ENCODE data around the gene HARBI1. TPM values are rescaled to one million over a fixed set of nuclear protein-coding genes. Genes with fewer than 3 reads are reported as not detected.
A peak's percentile ranks its signal among the peaks of the same experiment; 100 is the strongest.

HARBI1 gene, protein sequence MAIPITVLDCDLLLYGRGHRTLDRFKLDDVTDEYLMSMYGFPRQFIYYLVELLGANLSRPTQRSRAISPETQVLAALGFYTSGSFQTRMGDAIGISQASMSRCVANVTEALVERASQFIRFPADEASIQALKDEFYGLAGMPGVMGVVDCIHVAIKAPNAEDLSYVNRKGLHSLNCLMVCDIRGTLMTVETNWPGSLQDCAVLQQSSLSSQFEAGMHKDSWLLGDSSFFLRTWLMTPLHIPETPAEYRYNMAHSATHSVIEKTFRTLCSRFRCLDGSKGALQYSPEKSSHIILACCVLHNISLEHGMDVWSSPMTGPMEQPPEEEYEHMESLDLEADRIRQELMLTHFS
- 4.6 and 5.3 TPM in 2 replicates for total RNA-seq (ENCODE audit: low replicate concordance)

DNA sequence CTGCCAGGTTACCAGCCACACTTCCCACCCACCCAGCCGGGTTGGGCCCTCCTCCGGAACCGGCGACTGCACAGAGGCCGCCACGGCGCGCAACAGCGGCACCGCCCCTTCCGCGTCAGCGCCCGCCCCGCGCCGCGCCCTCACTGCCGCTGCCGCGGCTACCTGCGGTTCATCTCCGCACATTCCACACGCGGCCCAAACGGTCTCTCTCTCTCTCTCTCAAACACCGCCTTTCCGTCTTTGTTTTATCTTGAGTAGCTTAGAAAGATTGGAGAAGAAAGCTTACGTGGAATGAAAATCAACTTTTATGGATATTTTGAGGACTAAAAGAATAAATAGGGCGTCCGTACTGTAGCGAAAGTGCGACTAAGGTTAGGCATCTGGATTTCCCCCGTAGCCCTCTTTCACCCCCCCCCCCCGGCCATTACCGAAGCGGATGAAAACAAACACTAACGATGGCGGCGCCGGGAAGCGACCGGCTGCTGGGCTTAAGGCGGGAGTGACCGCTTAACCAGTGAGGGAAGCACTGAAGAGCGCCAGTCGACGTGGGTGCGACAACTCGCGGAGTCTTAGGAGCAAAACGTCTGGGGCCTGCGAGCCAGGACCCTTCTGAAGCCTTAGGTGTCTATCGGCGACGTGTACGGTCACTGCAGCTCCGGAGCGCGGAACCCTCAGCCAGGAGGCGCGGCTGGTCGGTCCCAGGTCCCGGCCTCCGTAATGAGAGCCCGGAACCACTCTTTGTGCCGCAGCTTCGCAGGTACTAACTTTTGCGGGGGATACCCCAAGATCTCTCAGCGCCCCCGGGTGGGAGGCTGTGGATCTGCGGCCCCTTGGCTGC is at the start of gene HARBI1, which contains the start of gene ATG13:
Gene HARBI1 (minus strand): TSS at position 94 of the 838 bp plus-strand sequence. CDS start 990 bp downstream, outside the sequence.
Gene ATG13 (plus strand): TSS at position 420 of the 838 bp plus-strand sequence. CDS start 26,739 bp downstream, outside the sequence.
- no peak for TF ChIP-seq EZH2phosphoT487 (IDR thresholded peaks at IDR 0.05)
- TF ChIP-seq EZH2 (IDR thresholded peaks at IDR 0.05), result peak; percentile 44
- TF ChIP-seq, protein P1, sequence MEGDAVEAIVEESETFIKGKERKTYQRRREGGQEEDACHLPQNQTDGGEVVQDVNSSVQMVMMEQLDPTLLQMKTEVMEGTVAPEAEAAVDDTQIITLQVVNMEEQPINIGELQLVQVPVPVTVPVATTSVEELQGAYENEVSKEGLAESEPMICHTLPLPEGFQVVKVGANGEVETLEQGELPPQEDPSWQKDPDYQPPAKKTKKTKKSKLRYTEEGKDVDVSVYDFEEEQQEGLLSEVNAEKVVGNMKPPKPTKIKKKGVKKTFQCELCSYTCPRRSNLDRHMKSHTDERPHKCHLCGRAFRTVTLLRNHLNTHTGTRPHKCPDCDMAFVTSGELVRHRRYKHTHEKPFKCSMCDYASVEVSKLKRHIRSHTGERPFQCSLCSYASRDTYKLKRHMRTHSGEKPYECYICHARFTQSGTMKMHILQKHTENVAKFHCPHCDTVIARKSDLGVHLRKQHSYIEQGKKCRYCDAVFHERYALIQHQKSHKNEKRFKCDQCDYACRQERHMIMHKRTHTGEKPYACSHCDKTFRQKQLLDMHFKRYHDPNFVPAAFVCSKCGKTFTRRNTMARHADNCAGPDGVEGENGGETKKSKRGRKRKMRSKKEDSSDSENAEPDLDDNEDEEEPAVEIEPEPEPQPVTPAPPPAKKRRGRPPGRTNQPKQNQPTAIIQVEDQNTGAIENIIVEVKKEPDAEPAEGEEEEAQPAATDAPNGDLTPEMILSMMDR (IDR thresholded peaks at IDR 0.05), result peak; percentile 76
- H3K4me3 ChIP-seq, result peak within 1 kb of the TSS; percentile 92
- H3K27me3 Mint-ChIP-seq (ENCODE audit: insufficient read depth, low read depth), result peaks cover 5% of the 10 kb centered on the region
- H4K20me1 ChIP-seq (ENCODE audit: low read depth), result no peaks in the 10 kb centered on the region
- peak within 1 kb of the TSS; percentile 98 for H3K4me3 Mint-ChIP-seq
- peaks cover 51% of the 10 kb centered on the region for H3K79me2 ChIP-seq (ENCODE audit: low read depth)
- peaks cover 13% of the 10 kb centered on the region for H3F3A ChIP-seq (ENCODE audit: low read depth)
- peak within 1 kb of the TSS; percentile 94 for H2AFZ ChIP-seq (replicated peaks)
- DNase-seq (ENCODE audit: low spot score), result peak; percentile 95
- no peaks in the 10 kb centered on the region for H3K9me3 Mint-ChIP-seq
- H3K36me3 ChIP-seq, result no peaks in the 10 kb centered on the region
- peak within 1 kb of the TSS; percentile 88 for H3K4me2 ChIP-seq
- no peaks in the 10 kb centered on the region for H3K27me3 ChIP-seq
- H3K36me3 Mint-ChIP-seq, result peaks cover under 1% of the 10 kb centered on the region
- H3K27ac Mint-ChIP-seq, result peak within 1 kb of the TSS; percentile 100
- H3K9ac ChIP-seq, result peak within 1 kb of the TSS; percentile 99
- peaks cover 11% of the 10 kb centered on the region for H3K4me1 ChIP-seq
- no peaks in the 10 kb centered on the region for H3K9me3 ChIP-seq (ENCODE audit: low read depth)
- peaks cover 26% of the 10 kb centered on the region for H3K4me1 Mint-ChIP-seq
- peak within 1 kb of the TSS; percentile 98 for H3K27ac ChIP-seq

DNA sequence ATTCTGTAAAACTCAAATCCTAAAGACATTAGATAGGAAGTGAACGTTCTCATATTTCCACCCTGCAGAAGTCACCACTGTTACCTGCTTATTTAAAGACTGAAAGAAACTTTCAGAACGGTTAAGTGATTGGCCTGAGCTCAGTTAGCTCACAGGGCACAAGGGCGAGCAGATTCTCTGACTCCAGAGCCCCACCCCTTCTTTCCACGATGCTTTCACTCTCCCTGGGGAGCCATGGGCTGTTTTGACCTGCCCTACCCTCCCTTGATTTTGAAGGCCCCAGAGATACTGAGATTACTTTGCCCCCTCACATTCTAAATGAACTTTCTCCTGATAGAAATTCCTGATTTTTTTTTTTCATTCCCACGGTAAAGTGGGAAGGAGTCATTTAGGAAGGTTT is 49.5 kb upstream of the HARBI1 start:
- Histone ChIP-seq H3K9me3 (ENCODE audit: low read depth) (no peaks in the 10 kb centered on the region), H4K20me1 (ENCODE audit: low read depth) (no peaks in the 10 kb centered on the region), H3K27me3 (no peaks in the 10 kb centered on the region), H2AFZ (replicated peaks) (no peak overlapping the region), H3K79me2 (ENCODE audit: low read depth) (no peaks in the 10 kb centered on the region), H3K27ac (no peak overlapping the region), H3K9ac (no peak overlapping the region), H3K36me3 (no peaks in the 10 kb centered on the region), H3K4me3 (no peak overlapping the region), H3K4me2 (no peak overlapping the region), H3K4me1 (no peaks in the 10 kb centered on the region), H3F3A (ENCODE audit: low read depth) (no peaks in the 10 kb centered on the region)
- peaks cover 28% of the 10 kb centered on the region for H3K36me3 Mint-ChIP-seq
- no peak overlapping the region for H3K4me3 Mint-ChIP-seq
- H3K9me3 Mint-ChIP-seq, result no peaks in the 10 kb centered on the region
- H3K27ac Mint-ChIP-seq, result no peak overlapping the region
- H3K4me1 Mint-ChIP-seq, result peaks cover 3% of the 10 kb centered on the region
- H3K27me3 Mint-ChIP-seq (ENCODE audit: insufficient read depth, low read depth), result no peaks in the 10 kb centered on the region
- DNase-seq (ENCODE audit: low spot score), result no peak
- no peak for TF ChIP-seq EZH2phosphoT487 (IDR thresholded peaks at IDR 0.05)
- TF ChIP-seq, protein P1 (IDR thresholded peaks at IDR 0.05), result no peak
- TF ChIP-seq EZH2 (IDR thresholded peaks at IDR 0.05), result no peak

DNA sequence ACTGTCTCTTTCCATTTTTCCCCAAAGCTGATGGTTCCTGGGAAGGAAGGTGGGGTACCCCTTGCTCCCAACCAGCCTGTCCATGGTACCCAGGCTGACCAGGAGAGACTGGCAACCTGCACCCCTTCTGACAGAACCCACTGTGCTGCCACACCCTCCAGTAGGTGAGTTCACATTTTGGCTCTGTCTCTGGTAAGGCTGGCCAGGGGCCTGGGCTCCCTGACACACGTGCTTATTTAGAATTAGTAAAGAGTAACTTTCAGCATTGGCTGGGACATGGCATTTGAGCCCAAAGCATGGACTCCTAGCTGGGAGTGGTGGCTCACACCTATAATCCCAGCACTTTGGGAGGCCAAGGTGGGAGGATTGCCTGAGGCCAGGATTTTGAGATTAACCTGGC is 48.3 kb upstream of the HARBI1 start:
- Histone ChIP-seq H3K36me3 (no peaks in the 10 kb centered on the region), H3K79me2 (ENCODE audit: low read depth) (no peaks in the 10 kb centered on the region), H3K27me3 (no peaks in the 10 kb centered on the region), H3K9me3 (ENCODE audit: low read depth) (no peaks in the 10 kb centered on the region), H3K4me3 (no peak overlapping the region), H3K27ac (no peak overlapping the region), H3F3A (ENCODE audit: low read depth) (no peaks in the 10 kb centered on the region), H3K9ac (no peak overlapping the region), H2AFZ (replicated peaks) (no peak overlapping the region), H3K4me1 (no peaks in the 10 kb centered on the region), H3K4me2 (no peak overlapping the region), H4K20me1 (ENCODE audit: low read depth) (no peaks in the 10 kb centered on the region)
- H3K4me1 Mint-ChIP-seq, result peaks cover 3% of the 10 kb centered on the region
- H3K9me3 Mint-ChIP-seq, result no peaks in the 10 kb centered on the region
- H3K27me3 Mint-ChIP-seq (ENCODE audit: insufficient read depth, low read depth), result no peaks in the 10 kb centered on the region
- H3K36me3 Mint-ChIP-seq, result peaks cover 28% of the 10 kb centered on the region
- H3K27ac Mint-ChIP-seq, result no peak overlapping the region
- H3K4me3 Mint-ChIP-seq, result no peak overlapping the region
- DNase-seq (ENCODE audit: low spot score), result no peak
- TF ChIP-seq EZH2 (IDR thresholded peaks at IDR 0.05) (no peak), EZH2phosphoT487 (IDR thresholded peaks at IDR 0.05) (no peak)
- TF ChIP-seq, protein P1 (IDR thresholded peaks at IDR 0.05), result no peak

Measured in neural progenitor cell (in vitro differentiated cells).